ENCODE results near the gene MYO9B. TPM values are rescaled to one million over a fixed set of nuclear protein-coding genes. Genes with fewer than 3 reads are reported as not detected.

The MYO9B gene
- total RNA-seq, 1 donor = 96.6 TPM

- Histone ChIP-seq H2AFZ (ENCODE audit: low read length) (no peak overlapping the region), H3K4me2 (ENCODE audit: insufficient read depth, low read length) (no peak overlapping the region), H3K4me1 (ENCODE audit: insufficient read depth, low read length) (peaks cover 3% of the 10 kb centered on the region), H3K9me3 (ENCODE audit: low read depth, low read length) (no peaks in the 10 kb centered on the region), H3K79me2 (ENCODE audit: insufficient read depth, low read length) (no peaks in the 10 kb centered on the region), H3K36me3 (ENCODE audit: insufficient read depth, low read length) (no peaks in the 10 kb centered on the region), H4K20me1 (ENCODE audit: insufficient read depth, low read length) (no peaks in the 10 kb centered on the region), H3K4me3 (ENCODE audit: insufficient read depth, low read length) (no peak overlapping the region), H3K27ac (ENCODE audit: low read depth, low read length) (no peak overlapping the region), H3K27me3 (ENCODE audit: insufficient read depth, low read length) (peaks cover 11% of the 10 kb centered on the region)
- TF ChIP-seq CTCF (IDR thresholded peaks at IDR 0.05; ENCODE audit: extremely low read depth, low read depth, low read length) = no peak
- peak; percentile 54 for DNase-seq (ENCODE audit: insufficient read length, low spot score, missing footprints)
Observed at GRCh38 chr19:17045907-17046502, 29.6 kb upstream of the MYO9B start.

GRCh38 chr19:17048885-17049453, 26.6 kb upstream of the MYO9B start:
- H3K36me3 ChIP-seq (ENCODE audit: insufficient read depth, low read length) = no peaks in the 10 kb centered on the region
- peaks cover 3% of the 10 kb centered on the region for H3K4me1 ChIP-seq (ENCODE audit: insufficient read depth, low read length)
- no peak overlapping the region for H3K4me3 ChIP-seq (ENCODE audit: insufficient read depth, low read length)
- H3K79me2 ChIP-seq (ENCODE audit: insufficient read depth, low read length) = no peaks in the 10 kb centered on the region
- peak; percentile 6 for DNase-seq (ENCODE audit: insufficient read length, low spot score, missing footprints)
- no peak overlapping the region for H3K27ac ChIP-seq (ENCODE audit: low read depth, low read length)
- H3K4me2 ChIP-seq (ENCODE audit: insufficient read depth, low read length) = no peak overlapping the region
- no peaks in the 10 kb centered on the region for H3K9me3 ChIP-seq (ENCODE audit: low read depth, low read length)
- no peak overlapping the region for H2AFZ ChIP-seq (ENCODE audit: low read length)
- no peak for TF ChIP-seq CTCF (IDR thresholded peaks at IDR 0.05; ENCODE audit: extremely low read depth, low read depth, low read length)
- peaks cover 3% of the 10 kb centered on the region for H3K27me3 ChIP-seq (ENCODE audit: insufficient read depth, low read length)
- H4K20me1 ChIP-seq (ENCODE audit: insufficient read depth, low read length) = no peaks in the 10 kb centered on the region

- Histone ChIP-seq H4K20me1 (ENCODE audit: insufficient read depth, low read length) (no peaks in the 10 kb centered on the region), H3K79me2 (ENCODE audit: insufficient read depth, low read length) (no peaks in the 10 kb centered on the region), H3K4me2 (ENCODE audit: insufficient read depth, low read length) (peak overlapping the region; percentile 24), H3K27me3 (ENCODE audit: insufficient read depth, low read length) (no peaks in the 10 kb centered on the region), H3K4me3 (ENCODE audit: insufficient read depth, low read length) (no peak overlapping the region), H3K4me1 (ENCODE audit: insufficient read depth, low read length) (peaks cover 3% of the 10 kb centered on the region), H3K9me3 (ENCODE audit: low read depth, low read length) (no peaks in the 10 kb centered on the region), H2AFZ (ENCODE audit: low read length) (peak overlapping the region; percentile 91), H3K27ac (ENCODE audit: low read depth, low read length) (no peak overlapping the region), H3K36me3 (ENCODE audit: insufficient read depth, low read length) (no peaks in the 10 kb centered on the region)
- no peak for TF ChIP-seq CTCF (IDR thresholded peaks at IDR 0.05; ENCODE audit: extremely low read depth, low read depth, low read length)
- peak; percentile 96 for DNase-seq (ENCODE audit: insufficient read length, low spot score, missing footprints)
Observed at GRCh38 chr19:17049711-17050280, 25.8 kb upstream of the MYO9B start.

GRCh38 chr19:17052439-17052838, 23.1 kb upstream of the MYO9B start:
- TF ChIP-seq CTCF (IDR thresholded peaks at IDR 0.05; ENCODE audit: extremely low read depth, low read depth, low read length) = peak; percentile 62
- H3K79me2 ChIP-seq (ENCODE audit: insufficient read depth, low read length) = no peaks in the 10 kb centered on the region
- H3K27me3 ChIP-seq (ENCODE audit: insufficient read depth, low read length) = no peaks in the 10 kb centered on the region
- DNase-seq (ENCODE audit: insufficient read length, low spot score, missing footprints) = peak; percentile 92
- peaks cover 3% of the 10 kb centered on the region for H3K4me1 ChIP-seq (ENCODE audit: insufficient read depth, low read length)
- H4K20me1 ChIP-seq (ENCODE audit: insufficient read depth, low read length) = no peaks in the 10 kb centered on the region
- H3K4me3 ChIP-seq (ENCODE audit: insufficient read depth, low read length) = no peak overlapping the region
- H3K27ac ChIP-seq (ENCODE audit: low read depth, low read length) = no peak overlapping the region
- H3K9me3 ChIP-seq (ENCODE audit: low read depth, low read length) = no peaks in the 10 kb centered on the region
- H2AFZ ChIP-seq (ENCODE audit: low read length) = no peak overlapping the region
- H3K4me2 ChIP-seq (ENCODE audit: insufficient read depth, low read length) = no peak overlapping the region
- H3K36me3 ChIP-seq (ENCODE audit: insufficient read depth, low read length) = peaks cover under 1% of the 10 kb centered on the region
